ENCODE measurements around the gene MT4.
A peak's percentile ranks its signal among the peaks of the same experiment; 100 is the strongest.

The MT4 gene

DNA sequence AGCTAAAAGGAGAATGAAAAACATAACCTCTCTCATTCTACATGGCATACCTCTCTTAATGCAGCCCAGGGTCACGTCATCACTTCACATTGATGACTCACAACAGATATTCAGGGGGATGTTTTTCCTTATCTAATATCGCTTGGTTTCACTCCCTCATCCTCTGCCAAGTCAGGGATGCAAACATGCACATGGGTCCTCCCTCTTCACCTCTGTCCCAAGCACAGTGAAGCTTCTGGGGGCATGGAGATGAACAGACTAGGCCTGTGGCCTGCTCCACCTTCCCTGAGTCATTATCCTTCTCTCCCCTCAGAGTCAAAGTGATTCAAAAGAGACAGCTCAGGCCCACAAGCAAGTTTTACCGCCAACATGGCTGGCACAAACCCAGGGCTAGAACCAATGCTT lies 41.2 kb downstream of the MT4 start:
- no peak for DNase-seq

DNA sequence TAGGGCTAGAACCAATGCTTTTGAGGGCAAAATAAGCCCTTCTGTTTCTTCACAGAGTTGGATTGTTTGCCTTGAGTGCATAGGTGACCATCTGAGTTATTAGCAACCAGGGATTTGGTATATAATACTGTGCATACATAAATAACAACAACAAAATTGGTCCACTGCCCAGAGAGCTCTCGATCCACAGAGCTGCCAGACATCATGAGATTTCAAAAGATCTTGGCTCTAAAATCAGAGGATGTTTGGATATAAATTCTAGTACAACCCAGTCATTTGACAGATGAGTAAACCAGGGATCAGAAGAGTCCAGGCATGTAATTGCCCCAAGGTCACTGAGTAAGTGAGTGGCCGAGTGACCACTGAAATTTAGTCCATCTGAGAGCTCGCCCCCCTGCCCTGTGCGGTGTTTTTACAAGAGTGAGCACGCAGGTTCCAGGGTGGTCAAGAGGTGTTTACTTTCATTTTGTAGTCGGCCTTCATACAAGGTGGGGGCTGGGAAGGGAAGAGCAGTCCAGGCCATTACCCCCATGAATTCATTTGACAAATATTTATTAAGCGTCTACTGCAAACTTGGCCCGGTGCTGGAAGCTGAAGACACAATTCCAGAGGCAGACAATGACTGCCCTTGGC lies 41.7 kb downstream of the MT4 start:
- DNase-seq: no peak

GRCh38 chr16:56607109-56607618 lies 42.3 kb downstream of the MT4 start:
- DNase-seq: no peak

DNA sequence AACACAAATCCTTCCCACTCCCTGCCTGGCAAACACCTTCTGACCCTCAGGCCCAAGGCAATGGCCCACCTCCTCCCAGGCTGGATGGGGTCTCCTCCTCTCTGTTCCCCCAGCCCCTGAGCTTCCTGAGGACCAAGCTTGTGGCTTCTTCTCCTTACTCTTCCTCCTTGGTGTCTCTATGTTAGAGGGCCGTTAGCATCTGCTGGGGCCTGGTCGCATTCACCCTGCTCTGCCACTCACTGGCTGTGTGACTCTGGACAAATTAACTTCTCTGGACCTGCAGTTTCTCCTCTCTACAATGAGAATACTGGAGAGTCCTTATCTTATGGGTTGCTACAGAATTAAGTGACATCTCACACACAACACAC lies 42.8 kb downstream of the MT4 start:
- no peak for DNase-seq

- peak; percentile 89 for DNase-seq
Observed at GRCh38 chr16:56608043-56608875, 43.4 kb downstream of the MT4 start, which contains the start of gene MT2A. Gene MT2A, plus strand, starts transcription at chr16:56608584. Its CDS starts 72 bp downstream, at chr16:56608656.

GRCh38 chr16:56608876-56609462 lies 44.1 kb downstream of the MT4 start:
- no peak for DNase-seq

- peak; percentile 48 for DNase-seq
Observed at GRCh38 chr16:56609463-56609921, 44.6 kb downstream of the MT4 start.

- no peak for DNase-seq
Observed at GRCh38 chr16:56610017-56610608, 45.2 kb downstream of the MT4 start.

DNA sequence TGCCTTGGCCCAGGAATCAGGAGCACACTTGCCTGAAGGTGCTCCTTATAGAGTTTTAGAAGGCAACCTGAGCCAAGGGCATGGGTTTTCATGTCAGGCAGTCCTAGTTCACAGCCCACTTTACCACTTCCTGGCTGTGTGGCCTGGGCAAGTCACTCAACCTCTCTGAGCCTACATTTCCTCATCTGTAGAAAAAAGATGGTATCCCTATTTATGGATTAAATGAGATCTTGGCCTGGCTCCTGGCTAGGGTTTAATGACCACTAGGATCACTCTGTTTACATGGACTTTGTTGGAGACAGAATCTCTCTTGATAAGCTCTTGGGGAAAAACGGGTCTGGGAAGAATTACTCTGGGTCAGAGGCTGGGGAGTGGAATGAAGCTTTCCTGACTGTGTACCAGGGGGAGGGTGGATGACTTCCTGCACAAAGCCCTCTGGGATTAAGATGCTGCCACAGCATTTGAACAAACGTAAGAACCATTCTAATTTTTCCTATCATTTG lies 45.8 kb downstream of the MT4 start:
- DNase-seq: no peak

- no peak for DNase-seq
Observed at GRCh38 chr16:56611281-56611833, 46.5 kb downstream of the MT4 start.

GRCh38 chr16:56613706-56614105 lies 48.8 kb downstream of the MT4 start:
- no peak for DNase-seq

DNA sequence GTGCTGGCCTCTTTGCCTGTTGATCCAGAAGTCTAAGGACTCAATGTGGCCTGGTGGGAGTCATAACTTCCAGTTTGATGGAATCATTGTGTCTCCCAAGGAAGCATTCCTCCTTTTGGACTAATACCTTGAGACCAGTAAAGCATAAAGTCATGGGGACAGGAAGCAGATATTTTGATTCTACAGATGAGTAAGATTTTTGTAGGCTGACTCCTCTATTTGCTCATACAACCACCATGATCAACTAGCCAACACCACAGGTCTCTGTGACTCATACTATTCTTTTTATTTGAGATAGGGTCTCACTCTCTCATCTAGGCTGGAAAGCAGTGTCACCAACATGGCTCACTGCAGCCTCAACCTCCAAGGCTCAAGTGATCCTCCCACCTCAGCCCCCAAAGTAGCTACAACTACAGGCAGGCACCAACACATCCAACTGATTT lies 49.7 kb downstream of the MT4 start:
- DNase-seq: no peak

DNA sequence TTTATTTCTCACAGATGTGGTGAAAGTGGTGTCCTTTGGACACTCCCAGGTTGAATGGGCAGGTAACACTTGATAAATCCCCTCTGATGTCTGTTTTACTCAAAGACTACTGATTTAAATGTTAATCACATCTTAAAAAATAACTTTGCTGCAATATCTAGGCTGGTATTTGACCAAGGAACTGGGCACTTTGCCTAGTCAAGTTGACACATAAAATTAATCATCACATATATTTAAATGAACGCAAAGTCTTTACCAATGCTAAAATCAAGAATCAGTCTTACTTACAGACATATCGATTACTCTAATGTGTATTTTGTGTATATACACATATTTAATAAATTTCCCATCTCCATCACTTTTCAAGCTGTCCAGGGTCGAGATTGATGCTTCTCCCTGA lies 50.5 kb downstream of the MT4 start:
- no peak for DNase-seq

DNA sequence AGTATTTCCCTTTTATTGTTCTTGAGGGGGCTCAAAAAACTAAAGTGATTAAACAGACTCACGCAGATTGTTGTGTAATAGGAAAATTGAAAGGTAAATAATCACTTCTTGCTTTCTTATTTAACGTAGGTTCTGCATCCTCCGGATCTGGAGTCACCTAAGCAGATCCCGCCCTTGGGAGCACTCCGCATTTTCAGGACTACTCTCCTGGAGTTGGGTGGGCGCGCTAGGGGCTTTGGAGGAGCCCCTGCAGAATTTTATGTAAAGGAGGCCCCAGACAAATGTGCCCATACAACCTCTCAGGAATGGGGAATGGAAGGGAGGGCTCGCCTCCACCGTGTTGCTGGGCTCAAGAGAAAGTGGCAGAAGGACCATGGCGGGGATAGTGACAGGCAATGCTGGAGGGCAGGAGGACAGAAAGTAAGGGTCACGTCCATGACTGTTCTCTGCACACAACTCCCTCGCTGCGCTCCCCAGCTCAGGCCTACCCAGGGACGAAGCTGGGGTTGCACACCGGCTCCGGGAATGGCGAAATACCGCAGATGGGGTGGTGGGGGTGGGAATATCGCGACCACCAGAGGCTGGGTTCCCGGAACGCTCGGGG lies 51.8 kb downstream of the MT4 start:
- no peak for DNase-seq

DNA sequence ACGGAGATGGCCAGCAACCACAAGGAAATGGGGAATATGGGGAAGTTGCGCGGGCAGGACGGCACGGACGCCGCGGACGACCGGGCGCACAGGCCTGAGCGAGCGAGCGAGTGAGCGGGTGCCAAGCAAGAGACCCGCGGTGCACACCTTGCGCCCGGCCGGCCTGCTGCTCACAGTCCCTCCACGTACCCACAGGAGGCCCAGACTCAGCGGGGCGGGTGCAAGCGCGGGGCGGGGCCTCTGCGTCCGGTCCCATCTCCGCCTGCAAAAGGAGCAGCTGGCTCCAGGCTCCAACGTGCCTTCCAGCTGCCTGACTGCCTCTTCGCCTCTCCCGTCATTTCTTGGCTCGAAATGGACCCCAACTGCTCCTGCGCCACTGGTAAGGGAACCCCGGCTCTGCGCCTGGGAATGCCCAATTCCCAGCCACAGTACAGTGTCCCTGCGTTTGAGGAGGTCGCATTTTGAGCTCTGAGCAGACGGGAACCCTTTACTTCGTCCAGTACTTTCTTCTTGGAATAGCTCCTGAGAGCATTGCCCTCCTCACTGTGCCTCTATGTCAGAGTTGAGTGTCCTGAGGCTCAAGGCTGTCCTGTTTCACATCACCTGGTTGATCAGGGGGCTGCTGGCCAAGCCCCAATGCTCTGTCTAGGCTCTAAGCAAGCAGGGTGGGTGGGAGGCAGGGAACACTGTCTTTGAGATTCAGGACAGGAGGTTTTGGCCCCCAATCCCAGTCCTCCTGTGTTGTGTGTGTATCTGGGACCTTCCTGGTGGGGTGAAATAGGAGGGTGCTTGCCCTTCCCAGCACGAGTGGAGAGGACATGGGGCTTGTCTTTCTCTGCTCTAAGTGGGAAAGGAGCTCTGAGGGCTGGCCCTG lies 52.6 kb downstream of the MT4 start:
- no peak for DNase-seq

DNA sequence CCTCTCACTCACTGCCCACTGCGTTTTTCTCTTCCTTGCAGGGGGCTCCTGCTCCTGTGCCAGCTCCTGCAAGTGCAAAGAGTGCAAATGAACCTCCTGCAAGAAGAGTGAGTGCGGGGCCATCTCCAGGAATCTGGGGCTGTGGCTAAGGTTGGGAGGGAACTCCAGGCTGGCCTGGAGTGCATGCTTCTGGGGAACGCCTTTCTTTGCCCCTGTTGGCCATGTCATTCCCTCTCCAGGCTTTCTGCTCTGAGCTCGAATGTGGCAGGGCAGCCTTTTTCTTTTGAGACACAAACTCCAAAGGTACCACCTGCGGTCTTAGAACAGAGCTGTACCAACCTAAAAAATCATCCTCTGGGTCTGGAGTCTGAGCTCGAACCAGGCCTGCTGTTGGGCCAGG lies 53.3 kb downstream of the MT4 start:
- no peak for DNase-seq

All from NCI-H345 (cell line).